GM23338 (cell line): ENCODE results near the gene CHST12. TPM values are rescaled to one million over a fixed set of nuclear protein-coding genes. Genes with fewer than 3 reads are reported as not detected.

Experiments used
- ATAC-seq: fragments of 200-7000 bp; cut with Tn5 transposase; 3 replicates; pipeline ENCODE4 v1.9.1; 2020
- DNase-seq: peaks from one replicate; pipeline ENCODE4 v3.0.0-alpha.2; 2015; ENCODE audit warnings: low spot score
- H2AFZ ChIP-seq: fragments of 200-600 bp; sonication (generic); 2 replicates; pipeline ENCODE4 v1.8.0; 2016; ENCODE audit warnings: antibody characterized with exemption, mild to moderate bottlenecking, moderate library complexity
- H3F3A ChIP-seq: fragments of 200-600 bp; sonication (generic); replicated peaks from 2 replicates; pipeline ENCODE4 v1.8.0; 2017; ENCODE audit warnings: antibody characterized with exemption, mixed run types, low read depth
- H3K27ac ChIP-seq: fragments of 200-600 bp; sonication (generic); 2 replicates; pipeline ENCODE4 v1.6.1; 2016; ENCODE audit warnings: low read depth
- H3K27me3 ChIP-seq: fragments of 200-600 bp; sonication (generic); 2 replicates; pipeline ENCODE4 v1.8.0; 2016; ENCODE audit warnings: mild to moderate bottlenecking, mixed run types, moderate library complexity; ENCODE audit not compliant: insufficient read depth
- H3K36me3 ChIP-seq: fragments of 200-600 bp; sonication (generic); 2 replicates; pipeline ENCODE4 v1.8.0; 2016; ENCODE audit warnings: mild to moderate bottlenecking; ENCODE audit not compliant: insufficient read depth
- H3K4me1 ChIP-seq: fragments of 200-600 bp; sonication (generic); 2 replicates; pipeline ENCODE4 v1.8.0; 2016; ENCODE audit warnings: mild to moderate bottlenecking, moderate library complexity; ENCODE audit not compliant: insufficient read depth
- H3K4me2 ChIP-seq: fragments of 200-600 bp; sonication (generic); 2 replicates; pipeline ENCODE4 v1.7.1; 2017; ENCODE audit warnings: mixed run types
- H3K4me3 ChIP-seq: fragments of 200-600 bp; sonication (generic); 2 replicates; pipeline ENCODE4 v1.6.1; 2016; ENCODE audit warnings: mixed run types
- H3K79me2 ChIP-seq: fragments of 200-600 bp; sonication (generic); replicated peaks from 2 replicates; pipeline ENCODE4 v1.8.0; 2017; ENCODE audit warnings: mild to moderate bottlenecking; ENCODE audit not compliant: insufficient read depth
- H3K9me2 ChIP-seq: fragments of 200-600 bp; sonication (generic); 2 replicates; pipeline ENCODE4 v1.8.0; 2017; ENCODE audit not compliant: insufficient read depth
- H4K20me1 ChIP-seq: fragments of 200-600 bp; sonication (generic); replicated peaks from 2 replicates; pipeline ENCODE4 v1.8.0; 2017; ENCODE audit warnings: mild to moderate bottlenecking; ENCODE audit not compliant: insufficient read depth
- H3K27ac Mint-ChIP-seq: 2 replicates; pipeline ENCODE4 v1.8.0; 2020; ENCODE audit warnings: inconsistent platforms, mild to moderate bottlenecking, moderate library complexity, mixed read lengths
- H3K27me3 Mint-ChIP-seq: 3 replicates; pipeline ENCODE4 v1.8.0; 2022; ENCODE audit warnings: low read depth, mild to moderate bottlenecking, moderate library complexity, mixed read lengths, inconsistent platforms; ENCODE audit not compliant: insufficient read depth, poor library complexity
- H3K36me3 Mint-ChIP-seq: 3 replicates; pipeline ENCODE4 v1.8.0; 2021; ENCODE audit warnings: low read depth, mild to moderate bottlenecking, inconsistent platforms, moderate library complexity, mixed read lengths
- H3K4me1 Mint-ChIP-seq: 3 replicates; pipeline ENCODE4 v1.8.0; 2020; ENCODE audit warnings: mild to moderate bottlenecking, inconsistent platforms, mixed read lengths
- H3K4me3 Mint-ChIP-seq: 3 replicates; pipeline ENCODE4 v1.8.0; 2021; ENCODE audit warnings: moderate library complexity, mild to moderate bottlenecking, inconsistent platforms, mixed read lengths
- H3K9me3 Mint-ChIP-seq: 3 replicates; pipeline ENCODE4 v1.8.0; 2020; ENCODE audit warnings: moderate library complexity, mild to moderate bottlenecking, inconsistent platforms, mixed read lengths
- EZH2 ChIP-seq: fragments of 200-600 bp; sonication (generic); IDR thresholded peaks from one replicate; pipeline ENCODE4 v1.8.0; 2017; ENCODE audit warnings: antibody characterized with exemption, mild to moderate bottlenecking, low read depth; ENCODE audit not compliant: unreplicated experiment
- EZH2phosphoT487 ChIP-seq: fragments of 200-600 bp; sonication (generic); IDR thresholded peaks from one replicate; pipeline ENCODE4 v1.8.1; 2018; ENCODE audit warnings: antibody characterized with exemption; ENCODE audit not compliant: unreplicated experiment
- STAT1 ChIP-seq: IDR thresholded peaks from one replicate; pipeline ENCODE4 v1.6.1; 2016; ENCODE audit warnings: antibody characterized with exemption; ENCODE audit not compliant: unreplicated experiment
- ZNF114 ChIP-seq: fragments of 250-450 bp; sonication (Bioruptor Pico); IDR thresholded peaks from 2 replicates; pipeline ENCODE4 v1.5.0; 2020; ENCODE audit warnings: mild to moderate bottlenecking, moderate library complexity
- ZNF331 ChIP-seq: fragments of 250-450 bp; sonication (Bioruptor Pico); IDR thresholded peaks from 2 replicates; pipeline ENCODE4 v1.5.0; 2020; ENCODE audit warnings: low read depth, mild to moderate bottlenecking, moderate library complexity
- polyA plus RNA-seq: library from polyadenylated mRNA; unstranded; fragments of >200 nt; fragmentation: Nextera tagmentation; extraction: Ambion mirVana; gene quantifications from 2 replicates; pipeline ENCODE4 v1.2.1, GENCODE V29; 2016
- total RNA-seq: library from RNA; depleted of rRNA; stranded (reverse); fragments of >200 nt; shearing (Covaris generic); gene quantifications from 2 replicates; pipeline ENCODE4 v1.2.3, GENCODE V29; 2014
- TF ChIP-seq, protein P1 (sequence below): fragments of 250-450 bp; sonication (Bioruptor Pico); IDR thresholded peaks from 2 replicates; pipeline ENCODE4 v1.5.0; 2020; ENCODE audit warnings: mild to moderate bottlenecking, moderate library complexity

CHST12 gene
- total and polyA plus RNA-seq, 2 experiments from 2014 or later = 10.1 to 14.6 TPM

DNA sequence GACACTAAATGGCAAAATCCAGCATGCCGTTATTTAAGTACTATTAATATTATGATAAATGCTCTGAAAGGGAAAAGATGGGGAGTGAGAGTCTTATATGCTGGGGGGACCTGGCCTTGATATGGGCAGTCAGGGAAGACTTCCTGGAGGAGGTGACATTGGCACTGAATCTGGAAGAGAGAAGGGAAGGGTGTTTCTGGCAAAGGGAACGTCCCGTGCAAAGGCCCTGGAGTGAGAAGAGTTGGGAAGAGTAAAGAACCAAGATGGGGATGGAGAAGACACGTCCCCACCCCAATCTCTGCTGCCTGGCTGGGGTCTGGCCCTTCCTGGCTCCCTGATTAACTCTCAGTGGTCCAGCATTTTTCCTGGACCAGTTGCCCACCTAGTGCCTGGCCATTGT, 77.8 kb downstream of the CHST12 start:
- H3K36me3 ChIP-seq = no peaks in the 10 kb centered on the region
- Mint-ChIP-seq H3K9me3 (peaks cover 8% of the 10 kb centered on the region; the same call in 1 of the 3 replicates), H3K36me3 (no peaks in the 10 kb centered on the region), H3K4me1 (peaks cover 14% of the 10 kb centered on the region; the same call in 2 of the 3 replicates), H3K27ac (no peak overlapping the region), H3K27me3 (peaks cover 19% of the 10 kb centered on the region), H3K4me3 (no peak overlapping the region)
- H3K27ac ChIP-seq = no peak overlapping the region
- H3K4me3 ChIP-seq = no peak overlapping the region
- no peaks in the 10 kb centered on the region for H4K20me1 ChIP-seq
- H2AFZ ChIP-seq = no peak overlapping the region
- no peaks in the 10 kb centered on the region for H3K27me3 ChIP-seq
- DNase-seq (no peak), ATAC-seq (no peak)
- H3K4me2 ChIP-seq = no peak overlapping the region
- TF ChIP-seq STAT1 = no peak
- TF ChIP-seq, protein P1, sequence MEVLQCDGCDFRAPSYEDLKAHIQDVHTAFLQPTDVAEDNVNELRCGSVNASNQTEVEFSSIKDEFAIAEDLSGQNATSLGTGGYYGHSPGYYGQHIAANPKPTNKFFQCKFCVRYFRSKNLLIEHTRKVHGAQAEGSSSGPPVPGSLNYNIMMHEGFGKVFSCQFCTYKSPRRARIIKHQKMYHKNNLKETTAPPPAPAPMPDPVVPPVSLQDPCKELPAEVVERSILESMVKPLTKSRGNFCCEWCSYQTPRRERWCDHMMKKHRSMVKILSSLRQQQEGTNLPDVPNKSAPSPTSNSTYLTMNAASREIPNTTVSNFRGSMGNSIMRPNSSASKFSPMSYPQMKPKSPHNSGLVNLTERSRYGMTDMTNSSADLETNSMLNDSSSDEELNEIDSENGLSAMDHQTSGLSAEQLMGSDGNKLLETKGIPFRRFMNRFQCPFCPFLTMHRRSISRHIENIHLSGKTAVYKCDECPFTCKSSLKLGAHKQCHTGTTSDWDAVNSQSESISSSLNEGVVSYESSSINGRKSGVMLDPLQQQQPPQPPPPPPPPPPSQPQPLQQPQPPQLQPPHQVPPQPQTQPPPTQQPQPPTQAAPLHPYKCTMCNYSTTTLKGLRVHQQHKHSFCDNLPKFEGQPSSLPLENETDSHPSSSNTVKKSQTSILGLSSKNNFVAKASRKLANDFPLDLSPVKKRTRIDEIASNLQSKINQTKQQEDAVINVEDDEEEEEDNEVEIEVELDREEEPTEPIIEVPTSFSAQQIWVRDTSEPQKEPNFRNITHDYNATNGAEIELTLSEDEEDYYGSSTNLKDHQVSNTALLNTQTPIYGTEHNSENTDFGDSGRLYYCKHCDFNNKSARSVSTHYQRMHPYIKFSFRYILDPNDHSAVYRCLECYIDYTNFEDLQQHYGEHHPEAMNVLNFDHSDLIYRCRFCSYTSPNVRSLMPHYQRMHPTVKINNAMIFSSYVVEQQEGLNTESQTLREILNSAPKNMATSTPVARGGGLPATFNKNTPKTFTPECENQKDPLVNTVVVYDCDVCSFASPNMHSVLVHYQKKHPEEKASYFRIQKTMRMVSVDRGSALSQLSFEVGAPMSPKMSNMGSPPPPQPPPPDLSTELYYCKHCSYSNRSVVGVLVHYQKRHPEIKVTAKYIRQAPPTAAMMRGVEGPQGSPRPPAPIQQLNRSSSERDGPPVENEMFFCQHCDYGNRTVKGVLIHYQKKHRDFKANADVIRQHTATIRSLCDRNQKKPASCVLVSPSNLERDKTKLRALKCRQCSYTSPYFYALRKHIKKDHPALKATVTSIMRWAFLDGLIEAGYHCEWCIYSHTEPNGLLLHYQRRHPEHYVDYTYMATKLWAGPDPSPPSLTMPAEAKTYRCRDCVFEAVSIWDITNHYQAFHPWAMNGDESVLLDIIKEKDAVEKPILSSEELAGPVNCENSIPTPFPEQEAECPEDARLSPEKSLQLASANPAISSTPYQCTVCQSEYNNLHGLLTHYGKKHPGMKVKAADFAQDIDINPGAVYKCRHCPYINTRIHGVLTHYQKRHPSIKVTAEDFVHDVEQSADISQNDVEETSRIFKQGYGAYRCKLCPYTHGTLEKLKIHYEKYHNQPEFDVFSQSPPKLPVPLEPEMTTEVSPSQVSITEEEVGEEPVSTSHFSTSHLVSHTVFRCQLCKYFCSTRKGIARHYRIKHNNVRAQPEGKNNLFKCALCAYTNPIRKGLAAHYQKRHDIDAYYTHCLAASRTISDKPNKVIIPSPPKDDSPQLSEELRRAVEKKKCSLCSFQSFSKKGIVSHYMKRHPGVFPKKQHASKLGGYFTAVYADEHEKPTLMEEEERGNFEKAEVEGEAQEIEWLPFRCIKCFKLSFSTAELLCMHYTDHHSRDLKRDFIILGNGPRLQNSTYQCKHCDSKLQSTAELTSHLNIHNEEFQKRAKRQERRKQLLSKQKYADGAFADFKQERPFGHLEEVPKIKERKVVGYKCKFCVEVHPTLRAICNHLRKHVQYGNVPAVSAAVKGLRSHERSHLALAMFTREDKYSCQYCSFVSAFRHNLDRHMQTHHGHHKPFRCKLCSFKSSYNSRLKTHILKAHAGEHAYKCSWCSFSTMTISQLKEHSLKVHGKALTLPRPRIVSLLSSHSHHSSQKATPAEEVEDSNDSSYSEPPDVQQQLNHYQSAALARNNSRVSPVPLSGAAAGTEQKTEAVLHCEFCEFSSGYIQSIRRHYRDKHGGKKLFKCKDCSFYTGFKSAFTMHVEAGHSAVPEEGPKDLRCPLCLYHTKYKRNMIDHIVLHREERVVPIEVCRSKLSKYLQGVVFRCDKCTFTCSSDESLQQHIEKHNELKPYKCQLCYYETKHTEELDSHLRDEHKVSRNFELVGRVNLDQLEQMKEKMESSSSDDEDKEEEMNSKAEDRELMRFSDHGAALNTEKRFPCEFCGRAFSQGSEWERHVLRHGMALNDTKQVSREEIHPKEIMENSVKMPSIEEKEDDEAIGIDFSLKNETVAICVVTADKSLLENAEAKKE = no peak
- no peak for TF ChIP-seq EZH2phosphoT487
- TF ChIP-seq ZNF331 (CRISPR knock-in tag) = no peak
- TF ChIP-seq EZH2 = no peak
- H3K4me1 ChIP-seq = no peaks in the 10 kb centered on the region
- H3K9me2 ChIP-seq = no peaks in the 10 kb centered on the region
- H3F3A ChIP-seq = no peaks in the 10 kb centered on the region
- no peaks in the 10 kb centered on the region for H3K79me2 ChIP-seq

DNA sequence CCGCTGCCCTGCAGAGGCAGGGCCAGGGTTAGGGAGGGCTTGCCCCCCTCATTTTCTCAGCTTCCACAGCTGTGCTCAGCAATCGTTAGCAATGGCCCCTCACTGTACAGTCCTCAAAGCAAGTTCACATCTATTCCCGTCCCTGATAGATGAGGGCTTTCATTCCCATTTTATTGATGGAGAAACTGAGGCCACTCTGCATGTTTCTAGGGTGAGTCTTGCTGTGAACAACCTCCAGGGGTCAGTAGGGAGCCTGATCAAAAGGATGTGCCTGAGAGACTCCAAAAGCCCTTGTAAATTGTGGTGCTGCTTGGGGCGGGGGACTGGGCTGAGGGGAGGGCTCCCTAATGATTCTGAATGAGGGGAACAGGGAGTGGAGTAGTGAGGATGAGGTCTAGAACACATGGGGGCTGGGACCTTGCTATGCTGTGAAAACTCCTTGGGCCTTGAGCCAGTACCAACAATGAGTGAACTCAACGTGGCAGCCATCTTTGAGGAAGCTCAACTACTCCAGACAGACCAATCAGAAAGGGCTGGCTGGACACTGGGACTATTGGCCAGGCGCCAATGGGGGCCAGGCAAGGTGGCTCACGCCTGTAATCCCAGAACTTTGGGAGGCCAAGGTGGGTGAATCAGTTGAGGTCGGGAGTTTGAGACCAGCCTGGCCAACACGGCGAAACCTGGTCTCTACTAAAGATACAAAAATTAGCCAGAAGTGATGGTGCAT, 79.5 kb downstream of the CHST12 start:
- Histone ChIP-seq H3K4me3 (no peak overlapping the region), H3K27ac (no peak overlapping the region), H3K4me1 (no peaks in the 10 kb centered on the region), H4K20me1 (no peaks in the 10 kb centered on the region), H3K79me2 (no peaks in the 10 kb centered on the region), H3K4me2 (no peak overlapping the region), H3F3A (no peaks in the 10 kb centered on the region), H3K36me3 (no peaks in the 10 kb centered on the region), H3K9me2 (no peaks in the 10 kb centered on the region), H3K27me3 (no peaks in the 10 kb centered on the region), H2AFZ (no peak overlapping the region)
- DNase-seq (no peak), ATAC-seq (no peak)
- Mint-ChIP-seq H3K4me1 (0 out of 3 replicates have a peak, but pooled peaks cover 4% of the 10 kb centered on the region), H3K27ac (no peak overlapping the region), H3K9me3 (peaks cover 8% of the 10 kb centered on the region; the same call in 1 of the 3 replicates), H3K36me3 (no peaks in the 10 kb centered on the region), H3K4me3 (no peak overlapping the region), H3K27me3 (peaks cover 19% of the 10 kb centered on the region)
- no peak for TF ChIP-seq ZNF114
